Adipocyte (in vitro differentiated cells): ENCODE results near the gene MLEC.

Experiments
- DNase-seq: peaks from one replicate; pipeline ENCODE4 v3.0.0-alpha.2; 2015; ENCODE audit warnings: low read depth
- H3K27me3 ChIP-seq: replicated peaks from 2 replicates; pipeline ENCODE4 v1.7.0; 2013; ENCODE audit warnings: mild to moderate bottlenecking, low read length, moderate library complexity; ENCODE audit not compliant: control insufficient read depth, insufficient read depth
- H3K36me3 ChIP-seq: 2 replicates; pipeline ENCODE4 v1.7.0; 2013; ENCODE audit warnings: low read length, mild to moderate bottlenecking, moderate library complexity; ENCODE audit not compliant: control insufficient read depth, insufficient read depth, severe bottlenecking
- H3K4me1 ChIP-seq: 2 replicates; pipeline ENCODE4 v1.7.0; 2013; ENCODE audit warnings: mild to moderate bottlenecking, low read length, moderate library complexity; ENCODE audit not compliant: control insufficient read depth, insufficient read depth
- H3K4me3 ChIP-seq: 2 replicates; pipeline ENCODE4 v1.7.0; 2013; ENCODE audit warnings: mild to moderate bottlenecking, low read length, moderate library complexity
- H3K9ac ChIP-seq: 2 replicates; pipeline ENCODE4 v1.7.0; 2013; ENCODE audit warnings: mild to moderate bottlenecking, low read length, moderate library complexity
- H3K9me3 ChIP-seq: 2 replicates; pipeline ENCODE4 v1.7.0; 2013; ENCODE audit warnings: mild to moderate bottlenecking, low read length, moderate library complexity; ENCODE audit not compliant: control insufficient read depth

The MLEC gene

GRCh38 chr12:120712610-120713009, 25.7 kb downstream of the MLEC start:
- H3K36me3 ChIP-seq: peaks cover 38% of the 10 kb centered on the region
- H3K4me3 ChIP-seq: no peak overlapping the region
- no peaks in the 10 kb centered on the region for H3K9me3 ChIP-seq
- H3K9ac ChIP-seq: peak overlapping the region; percentile 14
- DNase-seq: no peak
- no peaks in the 10 kb centered on the region for H3K27me3 ChIP-seq
- H3K4me1 ChIP-seq: peaks cover 16% of the 10 kb centered on the region

- Histone ChIP-seq H3K27me3 (no peaks in the 10 kb centered on the region), H3K4me1 (peaks cover 20% of the 10 kb centered on the region), H3K9me3 (no peaks in the 10 kb centered on the region), H3K9ac (no peak overlapping the region), H3K4me3 (no peak overlapping the region), H3K36me3 (peaks cover 48% of the 10 kb centered on the region)
- peak; percentile 95 for DNase-seq
Measured at GRCh38 chr12:120713861-120714482, 27.0 kb downstream of the MLEC start.

GRCh38 chr12:120718055-120718454, 31.1 kb downstream of the MLEC start:
- no peak overlapping the region for H3K4me3 ChIP-seq
- no peak for DNase-seq
- H3K36me3 ChIP-seq: peaks cover 64% of the 10 kb centered on the region
- no peaks in the 10 kb centered on the region for H3K27me3 ChIP-seq
- no peaks in the 10 kb centered on the region for H3K9me3 ChIP-seq
- peaks cover 45% of the 10 kb centered on the region for H3K4me1 ChIP-seq
- H3K9ac ChIP-seq: no peak overlapping the region

GRCh38 chr12:120719072-120719471, 32.1 kb downstream of the MLEC start:
- peak overlapping the region; percentile 9 for H3K9ac ChIP-seq
- H3K4me1 ChIP-seq: peaks cover 50% of the 10 kb centered on the region
- H3K27me3 ChIP-seq: no peaks in the 10 kb centered on the region
- DNase-seq: no peak
- H3K36me3 ChIP-seq: peaks cover 56% of the 10 kb centered on the region
- no peak overlapping the region for H3K4me3 ChIP-seq
- H3K9me3 ChIP-seq: no peaks in the 10 kb centered on the region

- H3K9me3 ChIP-seq: no peaks in the 10 kb centered on the region
- no peaks in the 10 kb centered on the region for H3K27me3 ChIP-seq
- peaks cover 50% of the 10 kb centered on the region for H3K4me1 ChIP-seq
- DNase-seq: no peak
- no peak overlapping the region for H3K4me3 ChIP-seq
- H3K9ac ChIP-seq: no peak overlapping the region
- H3K36me3 ChIP-seq: peaks cover 56% of the 10 kb centered on the region
Measured at GRCh38 chr12:120719496-120720233, 32.7 kb downstream of the MLEC start.

- H3K9me3 ChIP-seq: no peaks in the 10 kb centered on the region
- no peaks in the 10 kb centered on the region for H3K27me3 ChIP-seq
- peak; percentile 90 for DNase-seq
- peaks cover 56% of the 10 kb centered on the region for H3K4me1 ChIP-seq
- H3K36me3 ChIP-seq: peaks cover 49% of the 10 kb centered on the region
- peak overlapping the region; percentile 43 for H3K4me3 ChIP-seq
- H3K9ac ChIP-seq: peak overlapping the region; percentile 77
Measured at GRCh38 chr12:120720234-120720986, 33.5 kb downstream of the MLEC start.

GRCh38 chr12:120720987-120721801, 34.2 kb downstream of the MLEC start:
- Histone ChIP-seq H3K27me3 (no peaks in the 10 kb centered on the region), H3K9ac (peak overlapping the region; percentile 77), H3K36me3 (peaks cover 43% of the 10 kb centered on the region), H3K4me3 (peak overlapping the region; percentile 43), H3K9me3 (no peaks in the 10 kb centered on the region), H3K4me1 (peaks cover 56% of the 10 kb centered on the region)
- DNase-seq: no peak

- peaks cover 61% of the 10 kb centered on the region for H3K4me1 ChIP-seq
- H3K36me3 ChIP-seq: peaks cover 36% of the 10 kb centered on the region
- peak overlapping the region; percentile 77 for H3K9ac ChIP-seq
- no peak overlapping the region for H3K4me3 ChIP-seq
- DNase-seq: no peak
- H3K9me3 ChIP-seq: no peaks in the 10 kb centered on the region
- H3K27me3 ChIP-seq: no peaks in the 10 kb centered on the region
Measured at GRCh38 chr12:120721866-120722265, 34.9 kb downstream of the MLEC start.

- Histone ChIP-seq H3K4me1 (peaks cover 64% of the 10 kb centered on the region), H3K9ac (peak overlapping the region; percentile 13), H3K36me3 (peaks cover 38% of the 10 kb centered on the region), H3K4me3 (peak overlapping the region; percentile 4), H3K9me3 (no peaks in the 10 kb centered on the region), H3K27me3 (no peaks in the 10 kb centered on the region)
- peak; percentile 61 for DNase-seq
Measured at GRCh38 chr12:120722784-120723183, 35.8 kb downstream of the MLEC start.

- no peak overlapping the region for H3K4me3 ChIP-seq
- no peak for DNase-seq
- no peak overlapping the region for H3K9ac ChIP-seq
- H3K9me3 ChIP-seq: no peaks in the 10 kb centered on the region
- H3K27me3 ChIP-seq: no peaks in the 10 kb centered on the region
- peaks cover 37% of the 10 kb centered on the region for H3K36me3 ChIP-seq
- peaks cover 52% of the 10 kb centered on the region for H3K4me1 ChIP-seq
Measured at GRCh38 chr12:120724720-120725119, 37.8 kb downstream of the MLEC start.
